D721Med (cell line): ENCODE data around the gene SLF1.
"Not testable (repeated sequence)": the region's sequence is repeated elsewhere in the genome, so short reads cannot be mapped to it uniquely, and the experiment has no call there.

ENCODE experiments used
- DNase-seq: peaks from one replicate; pipeline ENCODE4 v3.0.0; 2011; ENCODE audit warnings: low spot score; ENCODE audit not compliant: insufficient read length
- FAIRE-seq: peaks from 2 replicates; lab custom pipeline; 2011; peaks lifted over from hg19 to GRCh38; lab: Jason Lieb, UNC
- TF ChIP-seq, protein P1 (sequence below): IDR thresholded peaks from 2 replicates; pipeline ENCODE4 v1.5.1; 2012; ENCODE audit warnings: mild to moderate bottlenecking, control low read depth; ENCODE audit not compliant: insufficient read depth; ENCODE audit errors: missing control alignments

SLF1 gene

DNA sequence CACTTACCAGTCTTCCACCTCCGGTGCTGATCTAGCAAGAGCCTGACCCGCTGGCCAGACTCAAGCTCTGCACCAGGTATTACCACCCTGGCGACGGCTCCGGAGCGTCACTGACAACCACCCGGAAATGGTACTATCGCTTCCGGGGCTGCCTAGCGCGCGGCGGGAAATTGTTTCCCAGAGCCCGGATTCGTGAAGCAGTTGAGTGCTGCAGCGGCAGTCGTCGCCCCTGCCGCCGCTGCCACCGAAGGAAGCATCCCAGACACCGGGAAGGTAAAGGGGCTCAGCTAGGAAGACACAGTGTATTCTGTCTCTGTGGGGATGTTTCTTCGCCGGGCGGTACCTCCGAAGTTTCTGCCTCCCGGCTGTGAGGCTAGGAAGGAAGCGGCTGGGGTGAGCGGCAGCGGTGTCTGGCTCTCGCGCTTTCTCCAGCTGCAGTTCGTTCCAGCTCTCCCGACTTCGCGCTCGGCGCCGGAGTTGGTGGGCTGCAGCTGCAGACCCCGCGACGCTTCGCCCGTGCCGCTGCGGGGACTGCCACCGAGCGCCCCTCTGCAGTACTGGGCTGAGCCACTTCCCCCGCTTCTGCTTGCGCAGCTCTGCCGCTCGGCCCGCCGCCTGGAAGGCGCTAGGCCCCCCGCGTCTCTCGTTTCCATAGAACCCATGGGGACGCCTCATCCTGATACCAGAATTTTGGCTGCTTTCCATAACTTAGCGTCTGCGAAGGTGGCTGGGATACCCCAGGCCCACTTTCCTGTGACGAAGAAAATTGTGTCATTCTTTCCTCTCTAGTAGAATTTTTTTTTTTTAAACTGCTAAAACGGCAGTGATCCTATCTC is at the start of gene SLF1, which contains the start of gene KIAA0825:
Gene SLF1, plus strand, starts transcription at position 177 of the 836 bp plus-strand sequence. CDS start 10,142 bp downstream, outside the sequence.
Gene KIAA0825, minus strand, starts transcription at position 112 of the 836 bp plus-strand sequence. CDS start 81,478 bp downstream, outside the sequence.
- no peak for FAIRE-seq

DNA sequence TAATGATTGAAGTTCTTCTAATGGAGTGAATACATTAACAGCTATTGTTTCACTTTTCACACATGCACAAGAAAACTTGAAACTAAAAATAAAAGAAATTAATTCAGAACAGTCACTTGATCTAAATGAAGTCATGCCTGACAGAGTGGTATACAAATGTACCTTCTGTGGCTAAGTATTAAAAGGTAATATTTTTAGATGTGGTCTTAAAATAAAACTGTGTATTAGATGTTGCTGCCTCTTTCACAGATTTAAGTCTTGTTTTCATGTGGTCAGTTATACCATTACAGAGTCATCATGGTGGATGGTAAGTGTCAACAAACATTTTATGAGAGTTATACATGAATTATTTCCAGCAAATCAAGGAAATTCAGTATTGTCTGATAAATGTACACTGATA is 47.1 kb upstream of the SLF1 start:
- FAIRE-seq (no peak), DNase-seq (no peak)
- TF ChIP-seq, protein P1, sequence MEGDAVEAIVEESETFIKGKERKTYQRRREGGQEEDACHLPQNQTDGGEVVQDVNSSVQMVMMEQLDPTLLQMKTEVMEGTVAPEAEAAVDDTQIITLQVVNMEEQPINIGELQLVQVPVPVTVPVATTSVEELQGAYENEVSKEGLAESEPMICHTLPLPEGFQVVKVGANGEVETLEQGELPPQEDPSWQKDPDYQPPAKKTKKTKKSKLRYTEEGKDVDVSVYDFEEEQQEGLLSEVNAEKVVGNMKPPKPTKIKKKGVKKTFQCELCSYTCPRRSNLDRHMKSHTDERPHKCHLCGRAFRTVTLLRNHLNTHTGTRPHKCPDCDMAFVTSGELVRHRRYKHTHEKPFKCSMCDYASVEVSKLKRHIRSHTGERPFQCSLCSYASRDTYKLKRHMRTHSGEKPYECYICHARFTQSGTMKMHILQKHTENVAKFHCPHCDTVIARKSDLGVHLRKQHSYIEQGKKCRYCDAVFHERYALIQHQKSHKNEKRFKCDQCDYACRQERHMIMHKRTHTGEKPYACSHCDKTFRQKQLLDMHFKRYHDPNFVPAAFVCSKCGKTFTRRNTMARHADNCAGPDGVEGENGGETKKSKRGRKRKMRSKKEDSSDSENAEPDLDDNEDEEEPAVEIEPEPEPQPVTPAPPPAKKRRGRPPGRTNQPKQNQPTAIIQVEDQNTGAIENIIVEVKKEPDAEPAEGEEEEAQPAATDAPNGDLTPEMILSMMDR, result no peak

More for the DNA sequence above, at the start of gene SLF1, which contains the start of gene KIAA0825:
- TF ChIP-seq, protein P1, result no peak
- DNase-seq, result peak; percentile 38

DNA sequence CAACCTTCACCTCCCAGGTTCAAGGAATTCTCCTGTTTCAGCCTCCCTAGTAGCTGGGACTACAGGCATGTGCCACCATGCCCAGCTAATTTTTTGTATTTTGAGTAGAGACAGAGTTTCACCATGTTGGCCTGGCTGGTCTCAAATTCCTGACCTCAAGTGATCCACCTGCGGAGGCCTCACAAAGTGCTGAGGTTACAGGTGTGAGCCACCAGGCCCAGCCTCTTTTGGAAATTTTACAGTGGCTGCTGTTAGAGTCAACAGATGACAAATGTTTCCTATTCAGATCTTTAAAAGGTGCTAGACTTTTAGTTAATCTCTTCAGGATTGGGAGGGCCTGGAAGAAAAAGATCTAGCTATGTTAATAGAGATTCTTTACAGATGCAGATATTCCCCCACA is 45.1 kb upstream of the SLF1 start:
- DNase-seq, FAIRE-seq: not testable (repeated sequence)

DNA sequence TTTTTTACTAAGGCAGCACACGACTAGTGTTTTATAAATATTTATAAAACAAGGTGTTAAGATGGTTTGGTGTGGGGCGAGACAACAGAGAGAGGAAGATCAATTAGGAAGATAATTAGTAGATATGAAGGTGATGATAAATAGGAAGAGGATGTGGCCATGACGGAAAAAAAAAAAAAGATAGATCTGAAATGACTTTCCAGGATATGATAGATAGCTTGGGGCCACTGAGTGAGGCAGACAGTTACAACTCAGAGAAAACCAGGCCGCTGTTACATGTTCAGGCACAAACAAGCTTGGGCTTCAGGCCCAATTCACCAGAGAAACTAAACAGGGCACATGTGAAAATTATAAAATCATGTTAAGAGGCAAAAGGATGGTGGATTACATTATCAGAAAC is 43.3 kb upstream of the SLF1 start:
- TF ChIP-seq, protein P1, result no peak

DNA sequence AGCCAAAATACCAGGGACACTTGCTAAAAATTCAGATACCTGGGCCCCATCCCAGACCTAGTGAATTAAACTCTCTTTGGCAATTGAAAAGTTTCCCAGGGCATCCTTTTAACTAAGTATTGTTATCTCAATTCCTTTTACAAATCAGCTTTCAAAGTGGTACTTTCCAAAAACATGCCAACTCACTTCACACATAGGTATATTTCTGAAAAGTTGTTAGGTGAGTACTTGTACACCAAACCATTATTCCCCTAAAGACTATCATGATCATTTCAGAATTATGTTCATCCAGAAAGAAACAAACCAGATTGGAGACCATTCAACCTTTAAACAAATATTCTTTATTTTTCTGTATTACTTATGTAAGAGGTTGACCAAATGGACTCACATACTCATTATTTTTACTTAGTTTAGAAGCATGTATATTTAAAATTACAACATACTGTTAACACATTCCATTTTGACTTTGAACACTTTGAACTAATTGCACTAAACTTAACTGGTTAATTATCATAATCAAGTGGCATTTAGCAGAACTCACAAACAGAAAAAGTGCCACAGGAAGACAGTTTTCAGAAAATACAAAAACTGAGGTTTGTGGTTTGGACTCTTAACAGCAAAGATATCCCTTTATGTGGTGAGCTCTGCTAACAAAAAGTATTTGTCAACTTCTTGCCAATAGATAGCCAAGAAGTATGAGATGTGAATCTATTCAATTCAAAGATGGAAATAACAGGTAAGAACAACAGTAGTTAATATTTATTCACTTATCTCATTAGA is 40.8 kb upstream of the SLF1 start:
- FAIRE-seq (no peak), DNase-seq (no peak)
- TF ChIP-seq, protein P1, result no peak

More for the DNA sequence above, 43.3 kb upstream of the SLF1 start:
- FAIRE-seq, result no peak
- DNase-seq, result no peak

DNA sequence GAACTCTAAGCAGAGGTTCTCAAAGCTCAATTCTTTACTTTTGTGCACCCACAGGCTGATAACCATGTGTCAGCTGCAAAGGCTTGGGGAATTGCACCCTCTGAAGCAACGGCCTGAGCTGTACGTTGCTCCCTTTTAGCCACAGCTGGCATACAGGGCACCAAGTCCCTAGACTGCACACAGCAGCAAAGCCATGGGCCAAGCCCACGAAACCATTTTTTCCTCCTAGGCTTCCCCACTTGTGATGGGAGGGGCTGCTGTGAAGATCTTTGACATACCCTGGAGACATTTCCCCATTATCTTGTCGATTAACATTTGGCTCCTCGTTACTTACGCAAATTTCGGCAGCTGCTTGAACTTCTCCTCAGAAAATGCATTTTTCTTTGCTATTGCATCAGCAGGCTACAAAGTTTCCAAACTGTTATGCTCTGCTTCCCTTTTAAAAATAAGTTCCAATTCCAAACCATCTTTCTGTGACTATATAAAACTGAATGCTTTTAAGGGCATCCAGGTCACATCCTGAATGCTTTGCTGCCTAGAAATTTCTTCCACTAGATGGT is 23.1 kb upstream of the SLF1 start:
- FAIRE-seq (no peak), DNase-seq (no peak)
- TF ChIP-seq, protein P1, result no peak

DNA sequence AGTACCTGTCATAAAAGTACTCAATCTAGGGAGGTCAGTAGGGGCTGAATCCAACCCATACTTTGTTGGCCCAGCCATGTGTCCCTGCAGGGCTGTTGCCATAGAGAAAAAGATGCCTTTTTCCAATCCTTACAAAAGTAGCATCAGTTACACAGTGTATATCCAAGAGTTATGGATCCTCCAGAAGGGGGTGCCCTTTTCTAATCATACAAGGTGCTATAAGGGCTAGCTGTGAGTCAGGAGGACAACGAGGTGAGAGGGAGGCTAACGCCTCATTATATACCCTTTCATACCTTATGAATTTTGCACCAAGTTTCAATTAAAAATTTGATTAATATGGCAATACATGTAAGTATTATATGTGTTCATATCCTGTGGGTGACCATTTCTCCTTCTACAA is 4.9 kb upstream of the SLF1 start:
- no peak for DNase-seq
- no peak for FAIRE-seq
- TF ChIP-seq, protein P1, result peak; percentile 7
